PC-3 (cell line): ENCODE data around the gene ATP6V1F. TPM values are rescaled to one million over a fixed set of nuclear protein-coding genes. Genes with fewer than 3 reads are reported as not detected.

Experiments
- ATAC-seq: fragments of 200-7000 bp; cut with Tn5 transposase; 2 replicates; pipeline ENCODE4 v1.9.1; 2020; ENCODE audit warnings: mild to moderate bottlenecking, moderate library complexity
- BruUV-seq: library from RNA; stranded (reverse); fragments of 400-500 nt; replicated peaks from 2 replicates; lab custom pipeline; 2021; lab: Mats Ljungman, UMichigan
- CTCF ChIA-PET: fragments of 300-600 bp; sonication (Branson Sonifier 250); formaldehyde crosslinking; loops from one replicate; lab custom pipeline; 2022; ENCODE audit warnings: antibody characterized with exemption; lab: Charles Lee
- POLR2A ChIA-PET: fragments of 300-600 bp; sonication (Branson Sonifier 250); formaldehyde crosslinking; loops from one replicate; lab custom pipeline; 2022; ENCODE audit warnings: antibody characterized with exemption; ENCODE audit not compliant: unreplicated experiment; lab: Charles Lee
- DNase-seq: peaks from one replicate; pipeline ENCODE4 v3.0.0-alpha.2; 2015
- H2AFZ ChIP-seq: fragments of 300-600 bp; sonication (generic); 2 replicates; pipeline ENCODE4 v1.6.0; 2016; ENCODE audit warnings: antibody characterized with exemption, low read length
- H3F3A ChIP-seq: fragments of 300-600 bp; sonication (generic); one replicate; pipeline ENCODE4 v1.6.0; 2017; ENCODE audit warnings: antibody characterized with exemption, low read length, control low read depth, mild to moderate bottlenecking; ENCODE audit not compliant: unreplicated experiment
- H3K27ac ChIP-seq: fragments of 300-600 bp; sonication (generic); 2 replicates; pipeline ENCODE4 v1.5.1; 2016; ENCODE audit warnings: mild to moderate bottlenecking, low read length
- H3K27me3 ChIP-seq: fragments of 300-600 bp; sonication (generic); 2 replicates; pipeline ENCODE4 v1.6.1; 2016; ENCODE audit warnings: low read length, mixed read lengths
- H3K36me3 ChIP-seq: fragments of 300-600 bp; sonication (generic); 2 replicates; pipeline ENCODE4 v1.6.1; 2016; ENCODE audit warnings: low read depth, mixed run types, low read length, mixed read lengths
- H3K4me1 ChIP-seq: fragments of 300-600 bp; sonication (generic); 2 replicates; pipeline ENCODE4 v1.5.1; 2016; ENCODE audit warnings: low read length; ENCODE audit not compliant: insufficient read depth
- H3K4me2 ChIP-seq: fragments of 300-600 bp; sonication (generic); 2 replicates; pipeline ENCODE4 v1.6.0; 2016; ENCODE audit warnings: low read length
- H3K4me3 ChIP-seq: fragments of 300-600 bp; sonication (generic); 2 replicates; pipeline ENCODE4 v1.5.1; 2016; ENCODE audit warnings: mild to moderate bottlenecking, low read length, mixed read lengths
- H3K79me2 ChIP-seq: fragments of 300-600 bp; sonication (generic); 2 replicates; pipeline ENCODE4 v1.6.1; 2017; ENCODE audit warnings: low read length, mixed read lengths
- H3K9ac ChIP-seq: fragments of 300-600 bp; sonication (generic); 2 replicates; pipeline ENCODE4 v1.6.0; 2016; ENCODE audit warnings: mild to moderate bottlenecking, low read length
- H3K9me2 ChIP-seq: fragments of 300-600 bp; sonication (generic); replicated peaks from 2 replicates; pipeline ENCODE4 v1.6.1; 2016; ENCODE audit warnings: mixed run types, low read length, mixed read lengths
- H3K9me3 ChIP-seq: fragments of 300-600 bp; sonication (generic); 2 replicates; pipeline ENCODE4 v1.6.1; 2016; ENCODE audit warnings: low read length, mixed read lengths
- H4K20me1 ChIP-seq: fragments of 300-600 bp; sonication (generic); 2 replicates; pipeline ENCODE4 v1.6.1; 2016; ENCODE audit warnings: low read length, mixed read lengths
- CTCF ChIP-seq: fragments of 300-600 bp; sonication (generic); conservative IDR thresholded peaks from 2 replicates; pipeline ENCODE4 v1.5.1; 2017; ENCODE audit warnings: antibody characterized with exemption, low read depth, mild to moderate bottlenecking, low read length
- EZH2 ChIP-seq: fragments of 300-600 bp; sonication (generic); IDR thresholded peaks from one replicate; pipeline ENCODE4 v1.6.1; 2017; ENCODE audit warnings: antibody characterized with exemption, mild to moderate bottlenecking, low read length; ENCODE audit not compliant: unreplicated experiment
- EZH2phosphoT487 ChIP-seq: fragments of 300-600 bp; sonication (generic); IDR thresholded peaks from 2 replicates; pipeline ENCODE4 v1.6.1; 2018; ENCODE audit warnings: mild to moderate bottlenecking, antibody characterized with exemption, low read length, borderline replicate concordance
- intact Hi-C: fragments of 100-400 bp; cut with micrococcal nuclease; formaldehyde crosslinking; loops from 2 replicates; pipeline ENCODE4 v1.9.0; 2023
- total RNA-seq: library from RNA; depleted of rRNA; stranded (reverse); fragments of >200 nt; gene quantifications from 2 replicates; pipeline ENCODE4 v1.2.3, GENCODE V29; 2014

Gene ATP6V1F
- total RNA-seq, 1 experiment from 2014 or later = 131 TPM

- Histone ChIP-seq H3K9me2 (no peaks in the 10 kb centered on the region), H3K9ac (no peak overlapping the region), H3K4me3 (no peak overlapping the region), H3K4me1 (peaks cover 15% of the 10 kb centered on the region), H3K27ac (no peak overlapping the region), H3K27me3 (no peaks in the 10 kb centered on the region), H3K9me3 (no peaks in the 10 kb centered on the region), H3K4me2 (peak overlapping the region; percentile 83), H4K20me1 (no peaks in the 10 kb centered on the region), H3K36me3 (no peaks in the 10 kb centered on the region), H3K79me2 (no peaks in the 10 kb centered on the region), H2AFZ (no peak overlapping the region), H3F3A (no peaks in the 10 kb centered on the region)
- TF ChIP-seq CTCF (no peak), EZH2phosphoT487 (no peak), EZH2 (no peak)
- DNase-seq (no peak), ATAC-seq (no peak)
- CTCF ChIA-PET = interaction anchor here (0.6 to 1.8 kb wide), 2 partner anchors 16 to 19 kb away, joined by 3 to 9 read pairs; partner anchors contain the start of gene ATP6V1F
- POLR2A ChIA-PET = no interaction called here
- intact Hi-C loops = no loop called here
- no TSS peak for BruUV-seq
These were observed 15.8 kb downstream of the ATP6V1F start for GRCh38 chr7:128878226-128879105.

GRCh38 chr7:128879461-128879938 lies 16.8 kb downstream of the ATP6V1F start:
- peak; percentile 46 for ATAC-seq

More at GRCh38 chr7:128879461-128879938, 16.8 kb downstream of the ATP6V1F start:
- intact Hi-C loops = no loop called here
- Histone ChIP-seq H3K4me2 (peak overlapping the region; percentile 83), H3K36me3 (no peaks in the 10 kb centered on the region), H3K79me2 (no peaks in the 10 kb centered on the region), H3K4me3 (peak overlapping the region; percentile 69), H3K4me1 (peaks cover 13% of the 10 kb centered on the region), H3F3A (no peaks in the 10 kb centered on the region), H3K9ac (peak overlapping the region; percentile 31), H4K20me1 (no peaks in the 10 kb centered on the region), H2AFZ (peak overlapping the region; percentile 82), H3K27ac (no peak overlapping the region), H3K9me2 (no peaks in the 10 kb centered on the region), H3K27me3 (no peaks in the 10 kb centered on the region), H3K9me3 (no peaks in the 10 kb centered on the region)
- TF ChIP-seq CTCF = no peak
- no peak for TF ChIP-seq EZH2phosphoT487
- no peak for TF ChIP-seq EZH2
- ChIA-PET POLR2A (no interaction called here), CTCF (interaction anchor here (0.5 to 1.8 kb wide), 3 partner anchors 17 to 532 kb away, joined by 3 to 9 read pairs (median 4); partner anchors contain the start of gene ATP6V1F)
- no TSS peak for BruUV-seq
- DNase-seq = peak; percentile 9
